GM23338 (cell line): ENCODE results near the gene TAGAP. TPM values are rescaled to one million over a fixed set of nuclear protein-coding genes. Genes with fewer than 3 reads are reported as not detected.

ENCODE experiments used
- ATAC-seq: fragments of 200-7000 bp; cut with Tn5 transposase; 3 replicates; pipeline ENCODE4 v1.9.1; 2020
- DNase-seq: peaks from one replicate; pipeline ENCODE4 v3.0.0-alpha.2; 2015; ENCODE audit warnings: low spot score
- H2AFZ ChIP-seq: fragments of 200-600 bp; sonication (generic); 2 replicates; pipeline ENCODE4 v1.8.0; 2016; ENCODE audit warnings: antibody characterized with exemption, mild to moderate bottlenecking, moderate library complexity
- H3F3A ChIP-seq: fragments of 200-600 bp; sonication (generic); replicated peaks from 2 replicates; pipeline ENCODE4 v1.8.0; 2017; ENCODE audit warnings: antibody characterized with exemption, mixed run types, low read depth
- H3K27ac ChIP-seq: fragments of 200-600 bp; sonication (generic); 2 replicates; pipeline ENCODE4 v1.6.1; 2016; ENCODE audit warnings: low read depth
- H3K27me3 ChIP-seq: fragments of 200-600 bp; sonication (generic); 2 replicates; pipeline ENCODE4 v1.8.0; 2016; ENCODE audit warnings: mild to moderate bottlenecking, mixed run types, moderate library complexity; ENCODE audit not compliant: insufficient read depth
- H3K36me3 ChIP-seq: fragments of 200-600 bp; sonication (generic); 2 replicates; pipeline ENCODE4 v1.8.0; 2016; ENCODE audit warnings: mild to moderate bottlenecking; ENCODE audit not compliant: insufficient read depth
- H3K4me1 ChIP-seq: fragments of 200-600 bp; sonication (generic); 2 replicates; pipeline ENCODE4 v1.8.0; 2016; ENCODE audit warnings: mild to moderate bottlenecking, moderate library complexity; ENCODE audit not compliant: insufficient read depth
- H3K4me2 ChIP-seq: fragments of 200-600 bp; sonication (generic); 2 replicates; pipeline ENCODE4 v1.7.1; 2017; ENCODE audit warnings: mixed run types
- H3K4me3 ChIP-seq: fragments of 200-600 bp; sonication (generic); 2 replicates; pipeline ENCODE4 v1.6.1; 2016; ENCODE audit warnings: mixed run types
- H3K79me2 ChIP-seq: fragments of 200-600 bp; sonication (generic); replicated peaks from 2 replicates; pipeline ENCODE4 v1.8.0; 2017; ENCODE audit warnings: mild to moderate bottlenecking; ENCODE audit not compliant: insufficient read depth
- H3K9me2 ChIP-seq: fragments of 200-600 bp; sonication (generic); 2 replicates; pipeline ENCODE4 v1.8.0; 2017; ENCODE audit not compliant: insufficient read depth
- H4K20me1 ChIP-seq: fragments of 200-600 bp; sonication (generic); replicated peaks from 2 replicates; pipeline ENCODE4 v1.8.0; 2017; ENCODE audit warnings: mild to moderate bottlenecking; ENCODE audit not compliant: insufficient read depth
- H3K27ac Mint-ChIP-seq: 2 replicates; pipeline ENCODE4 v1.8.0; 2020; ENCODE audit warnings: inconsistent platforms, mild to moderate bottlenecking, moderate library complexity, mixed read lengths
- H3K27me3 Mint-ChIP-seq: 3 replicates; pipeline ENCODE4 v1.8.0; 2022; ENCODE audit warnings: low read depth, mild to moderate bottlenecking, moderate library complexity, mixed read lengths, inconsistent platforms; ENCODE audit not compliant: insufficient read depth, poor library complexity
- H3K36me3 Mint-ChIP-seq: 3 replicates; pipeline ENCODE4 v1.8.0; 2021; ENCODE audit warnings: low read depth, mild to moderate bottlenecking, inconsistent platforms, moderate library complexity, mixed read lengths
- H3K4me1 Mint-ChIP-seq: 3 replicates; pipeline ENCODE4 v1.8.0; 2020; ENCODE audit warnings: mild to moderate bottlenecking, inconsistent platforms, mixed read lengths
- H3K4me3 Mint-ChIP-seq: 3 replicates; pipeline ENCODE4 v1.8.0; 2021; ENCODE audit warnings: moderate library complexity, mild to moderate bottlenecking, inconsistent platforms, mixed read lengths
- H3K9me3 Mint-ChIP-seq: 3 replicates; pipeline ENCODE4 v1.8.0; 2020; ENCODE audit warnings: moderate library complexity, mild to moderate bottlenecking, inconsistent platforms, mixed read lengths
- CREB1 ChIP-seq: fragments of 250-450 bp; sonication (Bioruptor Pico); IDR thresholded peaks from 2 replicates; pipeline ENCODE4 v1.5.0; 2020; ENCODE audit warnings: low read depth, mild to moderate bottlenecking, moderate library complexity
- CTCF ChIP-seq, 2 experiments: fragments of 200-600 bp in 1 of 2; sonication (generic) in 1 of 2; conservative IDR thresholded peaks; 2 replicates each; pipeline versions ENCODE4 v1.5.1 to v1.6.1; 2016 to 2017; ENCODE audit warnings: antibody characterized with exemption in 2 of 2, low read depth in 2 of 2, mild to moderate bottlenecking in 2 of 2, moderate library complexity in 1 of 2
- ETS1 ChIP-seq: IDR thresholded peaks from 2 replicates; pipeline ENCODE4 v1.6.1; 2016; ENCODE audit warnings: antibody characterized with exemption
- EZH2 ChIP-seq: fragments of 200-600 bp; sonication (generic); IDR thresholded peaks from one replicate; pipeline ENCODE4 v1.8.0; 2017; ENCODE audit warnings: antibody characterized with exemption, mild to moderate bottlenecking, low read depth; ENCODE audit not compliant: unreplicated experiment
- EZH2phosphoT487 ChIP-seq: fragments of 200-600 bp; sonication (generic); IDR thresholded peaks from one replicate; pipeline ENCODE4 v1.8.1; 2018; ENCODE audit warnings: antibody characterized with exemption; ENCODE audit not compliant: unreplicated experiment
- JUNB ChIP-seq: IDR thresholded peaks from one replicate; pipeline ENCODE4 v1.6.1; 2016; ENCODE audit warnings: antibody characterized with exemption; ENCODE audit not compliant: unreplicated experiment
- POLR2AphosphoS5 ChIP-seq: IDR thresholded peaks from 2 replicates; pipeline ENCODE4 v1.6.1; 2016; ENCODE audit warnings: antibody characterized with exemption, low read depth
- ZNF114 ChIP-seq: fragments of 250-450 bp; sonication (Bioruptor Pico); IDR thresholded peaks from 2 replicates; pipeline ENCODE4 v1.5.0; 2020; ENCODE audit warnings: mild to moderate bottlenecking, moderate library complexity
- polyA plus RNA-seq: library from polyadenylated mRNA; unstranded; fragments of >200 nt; fragmentation: Nextera tagmentation; extraction: Ambion mirVana; gene quantifications from 2 replicates; pipeline ENCODE4 v1.2.1, GENCODE V29; 2016
- total RNA-seq: library from RNA; depleted of rRNA; stranded (reverse); fragments of >200 nt; shearing (Covaris generic); gene quantifications from 2 replicates; pipeline ENCODE4 v1.2.3, GENCODE V29; 2014

The TAGAP gene
- total and polyA plus RNA-seq, 2 experiments from 2014 or later = not detected

GRCh38 chr6:158999666-159000403 is 45.0 kb downstream of the TAGAP start, which contains the start of gene RSPH3:
Gene RSPH3 (minus strand): TSS chr6:159000202. CDS start chr6:158999550, 652 bp downstream.
- Histone ChIP-seq H3K4me2 (peak within 1 kb of the TSS; percentile 89), H3K4me1 (peaks cover 14% of the 10 kb centered on the region), H2AFZ (peak within 1 kb of the TSS; percentile 95), H3K4me3 (peak within 1 kb of the TSS; percentile 70), H3F3A (peaks cover 6% of the 10 kb centered on the region; the same call in 1 of the 2 replicates), H3K36me3 (no peaks in the 10 kb centered on the region), H3K27me3 (no peaks in the 10 kb centered on the region), H3K9me2 (no peaks in the 10 kb centered on the region), H4K20me1 (no peaks in the 10 kb centered on the region), H3K27ac (peak within 1 kb of the TSS; percentile 95), H3K79me2 (no peaks in the 10 kb centered on the region; the same call in 1 of the 2 replicates)
- ATAC-seq = peak; percentile 90
- H3K4me1 Mint-ChIP-seq = peaks cover 14% of the 10 kb centered on the region
- H3K9me3 Mint-ChIP-seq = no peaks in the 10 kb centered on the region
- H3K4me3 Mint-ChIP-seq = peak within 1 kb of the TSS; percentile 96
- peak within 1 kb of the TSS; percentile 99 for H3K27ac Mint-ChIP-seq
- no peaks in the 10 kb centered on the region; the same call in 2 of the 3 replicates for H3K36me3 Mint-ChIP-seq
- H3K27me3 Mint-ChIP-seq = peaks cover 5% of the 10 kb centered on the region
- TF ChIP-seq EZH2phosphoT487 (no peak), JUNB (no peak), CTCF (conservative IDR thresholded peaks at IDR 0.05; ENCODE audit: low read depth in 2 of 2) (peak in 1 of 2 experiments; percentile 24; a peak in 2 of 4 replicates), POLR2AphosphoS5 (peak; percentile 99), ZNF114 (CRISPR knock-in tag) (no peak), CREB1 (CRISPR knock-in tag) (peak; percentile 36; the same call in 1 of the 2 replicates)
- DNase-seq = peak; percentile 99

- Histone ChIP-seq H3K4me2 (peak overlapping the region; percentile 89), H3K27ac (0 out of 2 replicates have a peak overlapping the region, but pooled peaks have one; percentile 45), H3K4me3 (peak overlapping the region; percentile 70), H3F3A (peaks cover 6% of the 10 kb centered on the region; the same call in 1 of the 2 replicates), H2AFZ (peak overlapping the region; percentile 95), H3K27me3 (no peaks in the 10 kb centered on the region), H3K36me3 (no peaks in the 10 kb centered on the region), H4K20me1 (no peaks in the 10 kb centered on the region), H3K79me2 (no peaks in the 10 kb centered on the region; the same call in 1 of the 2 replicates), H3K4me1 (peaks cover 14% of the 10 kb centered on the region), H3K9me2 (no peaks in the 10 kb centered on the region)
- H3K4me1 Mint-ChIP-seq = peaks cover 14% of the 10 kb centered on the region
- H3K27me3 Mint-ChIP-seq = peaks cover 5% of the 10 kb centered on the region
- DNase-seq (no peak), ATAC-seq (peak; percentile 65)
- H3K9me3 Mint-ChIP-seq = no peaks in the 10 kb centered on the region
- peak overlapping the region; percentile 96 for H3K4me3 Mint-ChIP-seq
- TF ChIP-seq EZH2 (no peak), ETS1 (no peak), ZNF114 (CRISPR knock-in tag) (no peak), EZH2phosphoT487 (no peak), JUNB (no peak)
- H3K27ac Mint-ChIP-seq = peak overlapping the region; percentile 82
- H3K36me3 Mint-ChIP-seq = no peaks in the 10 kb centered on the region; the same call in 2 of the 3 replicates
Observed at GRCh38 chr6:158999154-158999665, 45.6 kb downstream of the TAGAP start.
